HFF-Myc (cell line): ENCODE measurements around the gene FNDC8.
"Not testable (repeated sequence)": the region's sequence is repeated elsewhere in the genome, so short reads cannot be mapped to it uniquely, and the experiment has no call there.

Source experiments
- DNase-seq: peaks from one replicate; pipeline ENCODE4 v3.0.0-alpha.2; 2011; ENCODE audit warnings: low read depth; ENCODE audit errors: extremely low read depth
- H3K4me3 ChIP-seq: replicated peaks from 2 replicates; pipeline ENCODE4 v1.5.1; 2011; ENCODE audit warnings: low read depth, mild to moderate bottlenecking, control low read depth, low read length
- CTCF ChIP-seq: IDR thresholded peaks from 2 replicates; pipeline ENCODE4 v1.5.1; 2012; ENCODE audit warnings: mild to moderate bottlenecking, low read depth, low read length, control low read depth; ENCODE audit errors: missing control alignments

FNDC8 gene

GRCh38 chr17:35086931-35087573, 34.4 kb upstream of the FNDC8 start:
- no peak for TF ChIP-seq CTCF
- no peak for DNase-seq
- H3K4me3 ChIP-seq, result no peak overlapping the region

- peak overlapping the region; percentile 76 for H3K4me3 ChIP-seq
- no peak for TF ChIP-seq CTCF
- no peak for DNase-seq
Observed at GRCh38 chr17:35087731-35088355, 33.6 kb upstream of the FNDC8 start.

GRCh38 chr17:35088356-35088880, 33.0 kb upstream of the FNDC8 start:
- DNase-seq, result no peak
- TF ChIP-seq CTCF, result no peak

GRCh38 chr17:35088881-35089585, 32.4 kb upstream of the FNDC8 start:
- DNase-seq, result no peak

More at GRCh38 chr17:35088356-35088880, 33.0 kb upstream of the FNDC8 start:
- peak overlapping the region; percentile 76 for H3K4me3 ChIP-seq

GRCh38 chr17:35089586-35090296, 31.7 kb upstream of the FNDC8 start:
- peak overlapping the region; percentile 34 for H3K4me3 ChIP-seq
- TF ChIP-seq CTCF, result peak; percentile 3
- no peak for DNase-seq

More at GRCh38 chr17:35088881-35089585, 32.4 kb upstream of the FNDC8 start:
- peak overlapping the region; percentile 76 for H3K4me3 ChIP-seq
- peak; percentile 66 for TF ChIP-seq CTCF

- not testable (repeated sequence) for H3K4me3 ChIP-seq, DNase-seq
Observed at GRCh38 chr17:35090707-35091106, 30.7 kb upstream of the FNDC8 start.
